Gastrocnemius medialis (tissue), 4 donors: ENCODE measurements around the gene GRIK3.

Source experiments
- CTCF ChIP-seq, 5 experiments: fragments of 450-650 bp in 3 of 5; fragments of 200-600 bp in 2 of 5; sonication (generic) in 2 of 5; IDR thresholded peaks in 4 of 5; conservative IDR thresholded peaks in 1 of 5; 1 replicate in 4 of 5; 2 replicates in 1 of 5; pipeline ENCODE4 v1.5.1; 2016 to 2019; ENCODE audit warnings: antibody characterized with exemption in 5 of 5, mild to moderate bottlenecking in 3 of 5, moderate library complexity in 3 of 5
- POLR2A ChIP-seq, 2 donors: fragments of 450-650 bp; IDR thresholded peaks; one replicate each; pipeline ENCODE4 v1.6.1; 2017; ENCODE audit warnings: antibody characterized with exemption in 2 of 2, mild to moderate bottlenecking in 2 of 2, moderate library complexity in 2 of 2

GRCh38 chr1:37021502-37021901, 12.8 kb downstream of the GRIK3 start:
- TF ChIP-seq CTCF (IDR thresholded peaks at IDR 0.05 in 4 of 5, conservative IDR thresholded peaks at IDR 0.05 in 1 of 5) (no peak), POLR2A (IDR thresholded peaks at IDR 0.05) (no peak)
